ENCODE results near the gene RNASE12. TPM values are rescaled to one million over a fixed set of nuclear protein-coding genes. Genes with fewer than 3 reads are reported as not detected.

The RNASE12 gene
- total RNA-seq, 1 donor from 2014 or later = not detected

DNA sequence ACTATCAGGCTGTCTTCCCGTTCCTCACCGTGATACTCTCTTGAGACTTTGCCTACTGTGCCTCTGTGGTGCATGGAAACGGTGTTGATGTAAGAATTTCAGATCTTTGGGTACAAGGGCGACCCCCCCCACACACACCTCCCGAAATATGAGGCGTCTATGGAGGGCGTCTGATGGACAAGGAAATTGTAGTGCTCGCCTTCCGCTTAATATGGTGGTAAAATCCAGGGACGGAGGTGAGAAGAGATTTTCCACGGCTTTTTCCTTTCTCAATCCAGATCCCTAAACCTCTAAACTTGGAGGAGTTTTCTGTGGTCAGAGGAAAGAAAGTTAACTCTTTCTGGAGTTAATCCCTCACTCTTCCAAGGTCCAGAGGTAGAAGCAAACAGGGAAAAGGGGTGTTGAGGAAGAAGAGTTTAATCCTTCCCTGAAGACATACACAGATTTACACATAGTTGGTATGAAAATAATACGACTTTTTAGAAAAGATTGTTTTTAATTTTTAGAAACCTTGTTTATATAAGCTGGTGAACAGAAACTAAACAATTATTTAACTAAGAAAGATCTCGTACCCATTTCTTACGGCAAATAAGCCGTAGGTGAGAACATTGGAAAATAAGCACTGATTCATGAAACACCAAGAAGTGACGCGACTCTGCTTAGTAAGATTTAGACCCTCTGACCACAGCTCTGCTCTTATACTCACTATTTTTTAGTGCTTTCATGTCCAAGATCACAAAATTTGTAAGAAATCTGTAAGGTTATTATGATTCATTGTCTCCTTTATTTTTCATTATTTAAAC lies 23.1 kb upstream of the RNASE12 start:
- Mint-ChIP-seq H3K36me3 (ENCODE audit: unreplicated experiment) (no peaks in the 10 kb centered on the region), H3K4me1 (ENCODE audit: low read depth, unreplicated experiment) (no peaks in the 10 kb centered on the region), H3K27me3 (ENCODE audit: unreplicated experiment) (no peaks in the 10 kb centered on the region), H3K27ac (ENCODE audit: unreplicated experiment) (no peak overlapping the region), H3K9me3 (ENCODE audit: unreplicated experiment) (no peaks in the 10 kb centered on the region), H3K4me3 (ENCODE audit: unreplicated experiment) (no peak overlapping the region)
- DNase-seq = no peak
- TF ChIP-seq, protein P1, sequence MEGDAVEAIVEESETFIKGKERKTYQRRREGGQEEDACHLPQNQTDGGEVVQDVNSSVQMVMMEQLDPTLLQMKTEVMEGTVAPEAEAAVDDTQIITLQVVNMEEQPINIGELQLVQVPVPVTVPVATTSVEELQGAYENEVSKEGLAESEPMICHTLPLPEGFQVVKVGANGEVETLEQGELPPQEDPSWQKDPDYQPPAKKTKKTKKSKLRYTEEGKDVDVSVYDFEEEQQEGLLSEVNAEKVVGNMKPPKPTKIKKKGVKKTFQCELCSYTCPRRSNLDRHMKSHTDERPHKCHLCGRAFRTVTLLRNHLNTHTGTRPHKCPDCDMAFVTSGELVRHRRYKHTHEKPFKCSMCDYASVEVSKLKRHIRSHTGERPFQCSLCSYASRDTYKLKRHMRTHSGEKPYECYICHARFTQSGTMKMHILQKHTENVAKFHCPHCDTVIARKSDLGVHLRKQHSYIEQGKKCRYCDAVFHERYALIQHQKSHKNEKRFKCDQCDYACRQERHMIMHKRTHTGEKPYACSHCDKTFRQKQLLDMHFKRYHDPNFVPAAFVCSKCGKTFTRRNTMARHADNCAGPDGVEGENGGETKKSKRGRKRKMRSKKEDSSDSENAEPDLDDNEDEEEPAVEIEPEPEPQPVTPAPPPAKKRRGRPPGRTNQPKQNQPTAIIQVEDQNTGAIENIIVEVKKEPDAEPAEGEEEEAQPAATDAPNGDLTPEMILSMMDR (IDR thresholded peaks at IDR 0.05; ENCODE audit: partially characterized antibody, unreplicated experiment) = no peak

DNA sequence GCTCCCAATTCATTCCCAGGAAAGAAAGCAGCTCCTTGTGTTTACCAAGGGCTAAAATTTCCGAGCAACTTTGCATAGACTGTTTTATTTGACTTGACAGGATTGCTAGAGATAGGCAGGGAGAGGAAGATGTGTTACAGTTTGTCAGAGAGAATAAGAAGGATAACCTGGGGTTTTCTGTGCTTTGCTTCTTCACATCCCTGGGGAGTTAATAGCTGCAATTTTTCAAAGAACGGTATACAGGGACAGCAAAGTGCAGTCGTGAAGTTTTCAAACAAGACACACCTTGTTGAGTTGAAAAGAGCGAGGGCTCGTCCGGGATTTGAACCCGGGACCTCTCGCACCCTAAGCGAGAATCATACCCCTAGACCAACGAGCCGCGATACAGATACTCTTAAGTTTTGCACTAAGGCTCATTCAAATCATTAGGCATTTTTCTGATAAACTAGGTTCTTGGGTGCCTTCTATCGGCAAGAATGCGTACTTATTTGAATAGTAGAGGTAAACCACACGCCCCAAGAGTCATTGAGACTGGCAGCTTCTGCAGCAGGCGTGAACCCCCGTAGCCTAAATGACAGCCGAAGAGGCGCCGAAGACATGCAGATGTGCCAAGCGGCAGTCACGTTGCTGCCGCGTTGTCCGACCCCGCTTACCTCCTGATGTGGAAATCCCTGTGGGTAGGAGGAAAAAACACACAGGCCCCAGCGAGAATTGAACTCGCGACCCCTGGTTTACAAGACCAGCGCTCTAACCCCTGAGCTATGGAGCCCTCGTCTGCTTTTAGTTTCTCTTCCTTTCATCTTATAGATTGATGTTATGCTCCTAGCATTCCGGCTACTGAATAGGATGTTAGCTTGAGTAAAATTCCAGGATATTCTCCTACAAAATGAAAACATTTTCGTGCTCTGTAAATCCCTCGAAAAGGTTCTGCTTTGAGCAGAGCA lies 22.2 kb upstream of the RNASE12 start:
- H3K4me3 Mint-ChIP-seq (ENCODE audit: unreplicated experiment) = no peak overlapping the region
- no peaks in the 10 kb centered on the region for H3K4me1 Mint-ChIP-seq (ENCODE audit: low read depth, unreplicated experiment)
- TF ChIP-seq, protein P1 (IDR thresholded peaks at IDR 0.05; ENCODE audit: partially characterized antibody, unreplicated experiment) = peak; percentile 83
- no peaks in the 10 kb centered on the region for H3K36me3 Mint-ChIP-seq (ENCODE audit: unreplicated experiment)
- no peaks in the 10 kb centered on the region for H3K9me3 Mint-ChIP-seq (ENCODE audit: unreplicated experiment)
- peaks cover under 1% of the 10 kb centered on the region for H3K27me3 Mint-ChIP-seq (ENCODE audit: unreplicated experiment)
- peak; percentile 68 for DNase-seq
- no peak overlapping the region for H3K27ac Mint-ChIP-seq (ENCODE audit: unreplicated experiment)

DNA sequence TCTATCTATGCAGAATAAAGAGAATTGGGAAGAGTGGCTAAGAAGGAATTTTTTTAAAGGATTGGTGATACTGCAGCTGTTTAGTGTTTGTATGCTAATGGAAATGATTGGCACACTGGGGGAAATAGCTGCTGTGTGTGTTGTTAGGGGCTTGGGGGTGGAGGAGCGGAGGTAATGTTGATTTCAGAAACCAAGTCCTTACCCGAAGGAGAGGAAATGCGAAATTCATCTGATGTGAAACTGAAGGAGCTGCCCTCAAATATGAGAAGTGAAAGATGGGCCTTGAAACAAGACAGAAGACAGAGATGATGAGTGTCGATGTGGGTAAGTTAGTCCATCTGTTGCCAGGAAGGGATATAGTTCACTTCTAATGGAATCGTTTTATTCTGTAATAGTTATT lies 21.2 kb upstream of the RNASE12 start:
- no peaks in the 10 kb centered on the region for H3K4me1 Mint-ChIP-seq (ENCODE audit: low read depth, unreplicated experiment)
- no peaks in the 10 kb centered on the region for H3K36me3 Mint-ChIP-seq (ENCODE audit: unreplicated experiment)
- TF ChIP-seq, protein P1 (IDR thresholded peaks at IDR 0.05; ENCODE audit: partially characterized antibody, unreplicated experiment) = no peak
- no peak overlapping the region for H3K4me3 Mint-ChIP-seq (ENCODE audit: unreplicated experiment)
- no peak overlapping the region for H3K27ac Mint-ChIP-seq (ENCODE audit: unreplicated experiment)
- peaks cover 2% of the 10 kb centered on the region for H3K27me3 Mint-ChIP-seq (ENCODE audit: unreplicated experiment)
- no peaks in the 10 kb centered on the region for H3K9me3 Mint-ChIP-seq (ENCODE audit: unreplicated experiment)
- DNase-seq = no peak

DNA sequence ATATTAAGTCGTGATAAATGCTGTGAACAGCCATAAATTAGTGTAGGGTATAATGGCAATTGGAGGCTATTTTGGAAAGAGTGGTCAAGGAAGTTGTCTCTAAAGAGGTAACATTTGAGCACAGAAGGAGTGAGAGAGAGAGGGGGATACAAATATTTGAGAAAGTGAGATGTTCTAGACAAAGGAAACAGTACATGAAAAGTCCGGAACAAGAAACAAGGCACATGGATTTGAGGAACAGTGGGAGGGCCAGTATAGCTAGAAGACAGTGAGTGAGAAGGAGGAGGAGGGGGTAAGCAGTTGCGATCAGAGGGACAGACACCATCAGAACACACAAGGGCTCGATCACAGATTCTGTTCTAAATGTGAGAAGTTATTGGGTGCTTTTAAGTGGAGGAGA lies 20.1 kb upstream of the RNASE12 start:
- Mint-ChIP-seq H3K36me3 (ENCODE audit: unreplicated experiment) (no peaks in the 10 kb centered on the region), H3K4me1 (ENCODE audit: low read depth, unreplicated experiment) (no peaks in the 10 kb centered on the region), H3K9me3 (ENCODE audit: unreplicated experiment) (no peaks in the 10 kb centered on the region), H3K4me3 (ENCODE audit: unreplicated experiment) (no peak overlapping the region), H3K27me3 (ENCODE audit: unreplicated experiment) (peaks cover 2% of the 10 kb centered on the region), H3K27ac (ENCODE audit: unreplicated experiment) (no peak overlapping the region)
- DNase-seq = no peak
- TF ChIP-seq, protein P1 (IDR thresholded peaks at IDR 0.05; ENCODE audit: partially characterized antibody, unreplicated experiment) = no peak

All from glutamatergic neuron (in vitro differentiated cells).